HepG2 (cell line): ENCODE results near the gene ITPR1. TPM values are rescaled to one million over a fixed set of nuclear protein-coding genes. Genes with fewer than 3 reads are reported as not detected.

Source experiments
- ATAC-seq: fragments of 200-7000 bp; cut with Tn5 transposase; 3 replicates; pipeline ENCODE4 v1.9.1; 2020; ENCODE audit warnings: mild to moderate bottlenecking, moderate library complexity
- BruUV-seq: library from RNA; stranded (reverse); fragments of 400-500 nt; replicated peaks from 2 replicates; lab custom pipeline; 2021; lab: Mats Ljungman, UMichigan
- CTCF ChIA-PET: fragments of 300-600 bp; formaldehyde crosslinking; extraction: SDS; loops from one replicate; lab custom pipeline; 2021; ENCODE audit warnings: low total read pairs, inconsistent platforms, low intra/inter-chr PET ratio; lab: Yijun Ruan, JAX
- POLR2A ChIA-PET: fragments of 350-600 bp; sonication (Branson Sonifier 250); formaldehyde crosslinking; loops from one replicate; lab custom pipeline; 2020; ENCODE audit warnings: antibody characterized with exemption, inconsistent platforms; lab: Yijun Ruan, JAX
- DNase-seq: peaks from one replicate; pipeline ENCODE4 v3.0.0-alpha.2; 2015; ENCODE audit warnings: low spot score
- FAIRE-seq: peaks from 3 replicates; lab custom pipeline; 2011; peaks lifted over from hg19 to GRCh38; lab: Jason Lieb, UNC
- H2AFZ ChIP-seq: one replicate; pipeline ENCODE4 v1.6.1; 2011; ENCODE audit warnings: low read length, inconsistent platforms
- H3K27ac ChIP-seq: fragments of 300-600 bp; 3 replicates; pipeline ENCODE4 v1.8.0; 2011; ENCODE audit warnings: mixed run types, mild to moderate bottlenecking, mixed read lengths, low read length, inconsistent platforms; ENCODE audit not compliant: insufficient read depth; ENCODE audit errors: extremely low read length
- H3K27me3 ChIP-seq, 2 experiments: fragments of 200-600 bp in 1 of 2; 2 replicates in 1 of 2; 3 replicates in 1 of 2; pipeline versions ENCODE4 v1.6.0 to v1.8.0; 2011; ENCODE audit warnings: low read length in 2 of 2, mild to moderate bottlenecking in 2 of 2, moderate library complexity in 2 of 2, inconsistent platforms in 1 of 2; ENCODE audit not compliant: insufficient read depth in 2 of 2, control insufficient read depth in 1 of 2
- H3K36me3 ChIP-seq, 2 experiments: fragments of 200-600 bp in 1 of 2; replicated peaks in 1 of 2; 2 replicates in 1 of 2; 3 replicates in 1 of 2; pipeline versions ENCODE4 v1.5.1 to v1.8.0; 2011; ENCODE audit warnings: low read length in 2 of 2, inconsistent platforms in 1 of 2; ENCODE audit not compliant: insufficient read depth in 2 of 2, control insufficient read depth in 1 of 2
- H3K4me1 ChIP-seq: 2 replicates; pipeline ENCODE4 v1.5.1; 2012; ENCODE audit warnings: low read length, inconsistent platforms; ENCODE audit not compliant: insufficient read depth
- H3K4me2 ChIP-seq: 2 replicates; pipeline ENCODE4 v1.6.0; 2011; ENCODE audit warnings: low read depth, low read length, inconsistent platforms
- H3K4me3 ChIP-seq, 3 experiments: fragments of 200-600 bp in 1 of 3; sonication (generic), shearing (Covaris generic) in 1 of 3; replicated peaks in 1 of 3; 2 replicates each; pipeline ENCODE4 v1.5.1; 2011 to 2016; ENCODE audit warnings: low read length in 3 of 3, inconsistent platforms in 2 of 3, low read depth in 2 of 3, mild to moderate bottlenecking in 2 of 3, control low read depth in 1 of 3, mixed read lengths in 1 of 3; ENCODE audit not compliant: insufficient read depth in 1 of 3
- H3K79me2 ChIP-seq: one replicate; pipeline ENCODE4 v1.6.1; 2011; ENCODE audit warnings: low read length, inconsistent platforms; ENCODE audit not compliant: insufficient read depth
- H3K9ac ChIP-seq: 2 replicates; pipeline ENCODE4 v1.6.0; 2011; ENCODE audit warnings: mild to moderate bottlenecking, low read depth, low read length, inconsistent platforms; ENCODE audit not compliant: insufficient read depth
- H3K9me3 ChIP-seq: 2 replicates; pipeline ENCODE4 v1.5.1; 2012; ENCODE audit warnings: mild to moderate bottlenecking, low read length
- H4K20me1 ChIP-seq: 2 replicates; pipeline ENCODE4 v1.6.0; 2011; ENCODE audit warnings: inconsistent platforms, mild to moderate bottlenecking, low read length, moderate library complexity; ENCODE audit not compliant: insufficient read depth
- NR2C2 ChIP-seq: sonication (generic); formaldehyde crosslinking; IDR thresholded peaks from 2 replicates; pipeline ENCODE4 v1.4.0; 2020; ENCODE audit warnings: missing genetic modification reagents, mild to moderate bottlenecking, moderate library complexity, borderline replicate concordance
- RELA ChIP-seq: sonication (generic); formaldehyde crosslinking; IDR thresholded peaks from 2 replicates; pipeline ENCODE4 v1.4.0; 2020; ENCODE audit warnings: missing genetic modification reagents
- ZNF513 ChIP-seq: sonication (generic); formaldehyde crosslinking; conservative IDR thresholded peaks from 2 replicates; pipeline ENCODE4 v1.5.0; 2020; ENCODE audit warnings: missing genetic modification reagents
- WGBS: methylation state at CpG from one replicate; pipeline ENCODE4 v1.1.6; 2017; ENCODE audit warnings: low lambda C conversion rate; 5-methylcytosine and 5-hydroxymethylcytosine counted together
- in situ Hi-C: cut with HindIII; loops from 2 replicates; pipeline ENCODE4 v1.10.0; 2017; ENCODE audit warnings: low pct_unique_long_range_greater_than_20kb; ENCODE audit not compliant: extremely low pct_ligation_motif_present
- intact Hi-C: fragments of 100-400 bp; cut with micrococcal nuclease; formaldehyde crosslinking; loops from one replicate; pipeline ENCODE4 v1.10.0; 2022; ENCODE audit not compliant: unreplicated experiment
- polyA plus RNA-seq, 8 experiments: library from polyadenylated mRNA; depleted of rRNA in 3 of 8; stranded (reverse) in 7 of 8; unstranded in 1 of 8; fragments of >200 nt; fragmentation: Illumina TruSeq in 4 of 8; extraction: Trizol in 4 of 8; gene quantifications; 2 replicates each; pipeline versions ENCODE4 v1.2.1 to v1.2.3, GENCODE V29; 2011 to 2016; ENCODE audit warnings: low read depth in 4 of 8, missing spikeins in 1 of 8, mixed read lengths in 1 of 8; ENCODE audit not compliant: insufficient read depth in 1 of 8
- total RNA-seq, 5 experiments: library from RNA; depleted of rRNA; stranded (reverse); fragments of >200 nt; fragmentation: Illumina TruSeq; extraction: Trizol; gene quantifications; 2 replicates each; pipeline ENCODE4 v1.2.3, GENCODE V29; 2016; ENCODE audit warnings: low read depth in 1 of 5
- TF ChIP-seq, protein P1 (sequence below): IDR thresholded peaks from 2 replicates; pipeline ENCODE4 v1.6.1; 2016; ENCODE audit warnings: missing biosample characterization, missing genetic modification reagents, low read depth
- TF ChIP-seq, protein P2 (sequence below): IDR thresholded peaks from 2 replicates; pipeline ENCODE4 v1.6.1; 2016; ENCODE audit warnings: low read depth, missing genetic modification reagents, missing compliant biosample characterization
- TF ChIP-seq, protein P3 (sequence below): sonication (generic); formaldehyde crosslinking; IDR thresholded peaks from 2 replicates; pipeline ENCODE4 v1.8.1; 2023; ENCODE audit warnings: mild to moderate bottlenecking, missing genetic modification reagents

ITPR1 gene
- total and polyA plus RNA-seq, 2 of the 13 experiments (the other 11 are each of a cell fraction or from before 2014, with no cell fraction given) = 10.0 to 11.4 TPM

- FAIRE-seq (no peak), DNase-seq (no peak), ATAC-seq (no peak)
- H3K4me3 ChIP-seq = no peak overlapping the region
- intact Hi-C loops = no loop called here
- no peak overlapping the region for H3K4me2 ChIP-seq
- no peaks in the 10 kb centered on the region for H3K9me3 ChIP-seq
- in situ Hi-C loops = no loop called here
- BruUV-seq = no TSS peak
- no peak overlapping the region for H3K27ac ChIP-seq
- H3K79me2 ChIP-seq = peaks cover 9% of the 10 kb centered on the region
- no peak overlapping the region for H3K9ac ChIP-seq
- H4K20me1 ChIP-seq = no peaks in the 10 kb centered on the region
- WGBS = 82% methylated on average over 2 of the region's 2 CpGs
- H3K27me3 ChIP-seq = no peaks in the 10 kb centered on the region; a peak in 1 of 5 replicates
- CTCF ChIA-PET = no interaction called here
- TF ChIP-seq RELA (CRISPR knock-in tag) (no peak), NR2C2 (CRISPR knock-in tag) (no peak), ZNF513 (no peak)
- TF ChIP-seq, protein P1, sequence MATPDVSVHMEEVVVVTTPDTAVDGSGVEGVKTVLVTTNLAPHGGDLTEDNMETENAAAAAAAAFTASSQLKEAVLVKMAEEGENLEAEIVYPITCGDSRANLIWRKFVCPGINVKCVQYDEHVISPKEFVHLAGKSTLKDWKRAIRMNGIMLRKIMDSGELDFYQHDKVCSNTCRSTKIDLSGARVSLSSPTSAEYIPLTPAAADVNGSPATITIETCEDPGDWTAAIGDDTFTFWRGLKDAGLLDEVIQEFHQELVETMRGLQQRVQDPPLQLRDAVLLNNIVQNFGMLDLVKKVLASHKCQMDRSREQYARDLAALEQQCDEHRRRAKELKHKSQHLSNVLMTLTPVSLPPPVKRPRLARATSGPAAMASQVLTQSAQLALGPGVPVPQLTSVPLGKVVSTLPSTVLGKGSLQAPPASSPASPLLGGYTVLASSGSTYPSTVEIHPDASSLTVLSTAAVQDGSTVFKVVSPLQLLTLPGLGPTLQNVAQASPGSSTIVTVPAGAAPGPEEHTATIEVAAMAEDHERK (CRISPR knock-in tag) = no peak
- TF ChIP-seq, protein P2, sequence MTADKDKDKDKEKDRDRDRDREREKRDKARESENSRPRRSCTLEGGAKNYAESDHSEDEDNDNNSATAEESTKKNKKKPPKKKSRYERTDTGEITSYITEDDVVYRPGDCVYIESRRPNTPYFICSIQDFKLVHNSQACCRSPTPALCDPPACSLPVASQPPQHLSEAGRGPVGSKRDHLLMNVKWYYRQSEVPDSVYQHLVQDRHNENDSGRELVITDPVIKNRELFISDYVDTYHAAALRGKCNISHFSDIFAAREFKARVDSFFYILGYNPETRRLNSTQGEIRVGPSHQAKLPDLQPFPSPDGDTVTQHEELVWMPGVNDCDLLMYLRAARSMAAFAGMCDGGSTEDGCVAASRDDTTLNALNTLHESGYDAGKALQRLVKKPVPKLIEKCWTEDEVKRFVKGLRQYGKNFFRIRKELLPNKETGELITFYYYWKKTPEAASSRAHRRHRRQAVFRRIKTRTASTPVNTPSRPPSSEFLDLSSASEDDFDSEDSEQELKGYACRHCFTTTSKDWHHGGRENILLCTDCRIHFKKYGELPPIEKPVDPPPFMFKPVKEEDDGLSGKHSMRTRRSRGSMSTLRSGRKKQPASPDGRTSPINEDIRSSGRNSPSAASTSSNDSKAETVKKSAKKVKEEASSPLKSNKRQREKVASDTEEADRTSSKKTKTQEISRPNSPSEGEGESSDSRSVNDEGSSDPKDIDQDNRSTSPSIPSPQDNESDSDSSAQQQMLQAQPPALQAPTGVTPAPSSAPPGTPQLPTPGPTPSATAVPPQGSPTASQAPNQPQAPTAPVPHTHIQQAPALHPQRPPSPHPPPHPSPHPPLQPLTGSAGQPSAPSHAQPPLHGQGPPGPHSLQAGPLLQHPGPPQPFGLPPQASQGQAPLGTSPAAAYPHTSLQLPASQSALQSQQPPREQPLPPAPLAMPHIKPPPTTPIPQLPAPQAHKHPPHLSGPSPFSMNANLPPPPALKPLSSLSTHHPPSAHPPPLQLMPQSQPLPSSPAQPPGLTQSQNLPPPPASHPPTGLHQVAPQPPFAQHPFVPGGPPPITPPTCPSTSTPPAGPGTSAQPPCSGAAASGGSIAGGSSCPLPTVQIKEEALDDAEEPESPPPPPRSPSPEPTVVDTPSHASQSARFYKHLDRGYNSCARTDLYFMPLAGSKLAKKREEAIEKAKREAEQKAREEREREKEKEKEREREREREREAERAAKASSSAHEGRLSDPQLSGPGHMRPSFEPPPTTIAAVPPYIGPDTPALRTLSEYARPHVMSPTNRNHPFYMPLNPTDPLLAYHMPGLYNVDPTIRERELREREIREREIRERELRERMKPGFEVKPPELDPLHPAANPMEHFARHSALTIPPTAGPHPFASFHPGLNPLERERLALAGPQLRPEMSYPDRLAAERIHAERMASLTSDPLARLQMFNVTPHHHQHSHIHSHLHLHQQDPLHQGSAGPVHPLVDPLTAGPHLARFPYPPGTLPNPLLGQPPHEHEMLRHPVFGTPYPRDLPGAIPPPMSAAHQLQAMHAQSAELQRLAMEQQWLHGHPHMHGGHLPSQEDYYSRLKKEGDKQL (CRISPR knock-in tag) = no peak
- TF ChIP-seq, protein P3, sequence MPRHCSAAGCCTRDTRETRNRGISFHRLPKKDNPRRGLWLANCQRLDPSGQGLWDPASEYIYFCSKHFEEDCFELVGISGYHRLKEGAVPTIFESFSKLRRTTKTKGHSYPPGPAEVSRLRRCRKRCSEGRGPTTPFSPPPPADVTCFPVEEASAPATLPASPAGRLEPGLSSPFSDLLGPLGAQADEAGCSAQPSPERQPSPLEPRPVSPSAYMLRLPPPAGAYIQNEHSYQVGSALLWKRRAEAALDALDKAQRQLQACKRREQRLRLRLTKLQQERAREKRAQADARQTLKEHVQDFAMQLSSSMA (CRISPR knock-in tag) = no peak
- no peak overlapping the region for H2AFZ ChIP-seq
- H3K4me1 ChIP-seq = peaks cover 38% of the 10 kb centered on the region
- POLR2A ChIA-PET = interaction anchor here (1.4 to 1.7 kb wide), 2 partner anchors 31 to 32 kb away, joined by 3 to 11 read pairs; partner anchors contain the start of gene ITPR1
- H3K36me3 ChIP-seq = no peaks in the 10 kb centered on the region
Observed at GRCh38 chr3:4461468-4462090, 31.6 kb upstream of the ITPR1 start.
